ENCODE measurements around the gene MICAL2.

Gene MICAL2

GRCh38 chr11:12214751-12215150 is 104.4 kb downstream of the MICAL2 start:
- FAIRE-seq = no peak

- FAIRE-seq = no peak
Measured at GRCh38 chr11:12215181-12215593, 104.8 kb downstream of the MICAL2 start.

GRCh38 chr11:12216041-12216451 is 105.7 kb downstream of the MICAL2 start:
- FAIRE-seq = no peak

- no peak for FAIRE-seq
Measured at GRCh38 chr11:12216671-12217374, 106.4 kb downstream of the MICAL2 start.

GRCh38 chr11:12217879-12218278 is 107.5 kb downstream of the MICAL2 start:
- no peak for FAIRE-seq

GRCh38 chr11:12218909-12219308 is 108.5 kb downstream of the MICAL2 start:
- FAIRE-seq = no peak

- no peak for FAIRE-seq
Measured at GRCh38 chr11:12219757-12220156, 109.4 kb downstream of the MICAL2 start.

GRCh38 chr11:12220305-12220704 is 109.9 kb downstream of the MICAL2 start:
- FAIRE-seq = no peak

- no peak for FAIRE-seq
Measured at GRCh38 chr11:12221051-12221535, 110.7 kb downstream of the MICAL2 start.

- FAIRE-seq = no peak
Measured at GRCh38 chr11:12222055-12222792, 111.8 kb downstream of the MICAL2 start.

- no peak for FAIRE-seq
Measured at GRCh38 chr11:12223771-12224536, 113.6 kb downstream of the MICAL2 start.

GRCh38 chr11:12224537-12224893 is 114.1 kb downstream of the MICAL2 start:
- FAIRE-seq = no peak

GRCh38 chr11:12225046-12225739 is 114.8 kb downstream of the MICAL2 start:
- FAIRE-seq = no peak

GRCh38 chr11:12226093-12226492 is 115.7 kb downstream of the MICAL2 start:
- no peak for FAIRE-seq

- FAIRE-seq = no peak
Measured at GRCh38 chr11:12229450-12230229, 119.2 kb downstream of the MICAL2 start.

GRCh38 chr11:12232160-12232559 is 121.8 kb downstream of the MICAL2 start:
- FAIRE-seq = no peak

- no peak for FAIRE-seq
Measured at GRCh38 chr11:12232817-12233601, 122.6 kb downstream of the MICAL2 start.

- FAIRE-seq = no peak
Measured at GRCh38 chr11:12233602-12233925, 123.2 kb downstream of the MICAL2 start.

GRCh38 chr11:12234221-12234620 is 123.8 kb downstream of the MICAL2 start:
- no peak for FAIRE-seq

GRCh38 chr11:12235080-12235479 is 124.7 kb downstream of the MICAL2 start:
- no peak for FAIRE-seq

GRCh38 chr11:12235553-12235946 is 125.2 kb downstream of the MICAL2 start:
- no peak for FAIRE-seq
